GM12875 (cell line): ENCODE measurements around the gene UGT1A9.

ENCODE experiments used
- H3K4me3 ChIP-seq: one replicate; pipeline ENCODE4 v1.5.1; 2011; ENCODE audit warnings: low read depth, low read length, control low read depth
- CTCF ChIP-seq: IDR thresholded peaks from 2 replicates; pipeline ENCODE4 v1.5.1; 2011; ENCODE audit warnings: low read depth, mild to moderate bottlenecking, control low read depth, inconsistent platforms, low read length, moderate library complexity, borderline replicate concordance; ENCODE audit not compliant: insufficient read depth

The UGT1A9 gene

GRCh38 chr2:233764761-233765160, 93.1 kb downstream of the UGT1A9 start:
- TF ChIP-seq CTCF = no peak
- no peak overlapping the region for H3K4me3 ChIP-seq

- no peak overlapping the region for H3K4me3 ChIP-seq
- TF ChIP-seq CTCF = no peak
Measured at GRCh38 chr2:233766416-233766815, 94.7 kb downstream of the UGT1A9 start.

- H3K4me3 ChIP-seq = no peak overlapping the region
- TF ChIP-seq CTCF = no peak
Measured at GRCh38 chr2:233768076-233768475, 96.4 kb downstream of the UGT1A9 start.

GRCh38 chr2:233769260-233769659, 97.6 kb downstream of the UGT1A9 start:
- no peak overlapping the region for H3K4me3 ChIP-seq
- TF ChIP-seq CTCF = no peak

- H3K4me3 ChIP-seq = no peak overlapping the region
- no peak for TF ChIP-seq CTCF
Measured at GRCh38 chr2:233772153-233772552, 100.5 kb downstream of the UGT1A9 start.

GRCh38 chr2:233772583-233772982, 100.9 kb downstream of the UGT1A9 start:
- no peak overlapping the region for H3K4me3 ChIP-seq
- TF ChIP-seq CTCF = no peak

- TF ChIP-seq CTCF = no peak
- H3K4me3 ChIP-seq = no peak overlapping the region
Measured at GRCh38 chr2:233773854-233774253, 102.2 kb downstream of the UGT1A9 start.
